ENCODE data around the gene UAP1L1. TPM values are rescaled to one million over a fixed set of nuclear protein-coding genes. Genes with fewer than 3 reads are reported as not detected.

UAP1L1 gene
- total and polyA plus RNA-seq, 2 of the 8 experiments (the other 6 are each of a cell fraction or from before 2014, with no cell fraction given), result 2.0 to 5.4 TPM

DNA sequence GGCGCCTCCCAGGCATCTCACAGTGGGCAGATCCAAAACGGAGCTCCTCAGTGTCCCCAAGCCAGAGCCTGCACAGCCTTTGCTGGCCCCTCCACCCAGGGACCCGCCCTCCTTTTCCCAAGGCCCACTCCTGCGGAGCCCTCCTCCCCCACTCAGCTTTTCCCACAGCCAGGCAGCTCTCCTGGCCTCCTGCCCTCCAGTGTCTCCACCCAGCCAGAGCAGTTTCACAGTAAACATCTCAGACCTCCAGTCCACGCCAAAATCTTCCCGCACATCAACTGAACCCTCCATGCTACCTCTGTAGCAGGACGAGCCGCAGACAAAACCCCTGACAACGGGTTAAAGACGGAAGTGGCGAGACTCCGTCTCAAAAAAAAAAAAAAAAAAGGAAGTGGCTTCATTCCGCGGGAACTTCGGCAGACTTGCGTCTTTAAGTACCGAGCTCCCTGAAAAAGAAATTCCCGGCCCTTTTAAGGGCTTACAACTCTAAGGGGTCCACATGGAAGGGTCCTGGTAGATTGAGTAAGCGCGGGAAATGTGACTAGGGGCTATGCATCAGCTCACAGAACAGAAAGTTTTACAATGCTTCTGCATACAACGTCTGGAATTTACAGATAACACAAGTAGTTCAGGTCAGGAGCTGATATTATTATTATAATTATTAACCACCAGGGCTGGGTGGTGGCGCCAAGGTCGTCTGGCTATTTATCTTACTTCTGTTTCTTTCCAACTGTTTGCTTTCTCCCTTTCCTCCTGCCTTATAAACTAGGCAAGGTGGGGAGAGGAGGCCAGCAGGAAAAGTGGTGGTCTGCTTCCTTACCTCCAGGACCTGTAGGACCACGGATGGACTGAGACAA lies 50.2 kb downstream of the UAP1L1 start:
- no peak overlapping the region; a peak in 1 of 8 replicates for H3K4me3 ChIP-seq (ENCODE audit: extremely low read depth in 1 of 4, insufficient read depth in 2 of 4, low read depth in 3 of 4, low read length in 4 of 4)
- TF ChIP-seq NRF1 (IDR thresholded peaks at IDR 0.05; ENCODE audit: low read depth, low read length), result no peak
- no peak for TF ChIP-seq TCF12 (IDR thresholded peaks at IDR 0.05; ENCODE audit: low read depth, low read length)
- TF ChIP-seq SP4 (IDR thresholded peaks at IDR 0.05; ENCODE audit: low read length), result no peak
- TF ChIP-seq ATF2 (IDR thresholded peaks at IDR 0.05; ENCODE audit: low read length), result no peak
- no peak for TF ChIP-seq RNF2 (IDR thresholded peaks at IDR 0.05; ENCODE audit: borderline replicate concordance, low read depth, low read length, missing control alignments, poor library complexity, severe bottlenecking)
- no peak for TF ChIP-seq HDAC6 (IDR thresholded peaks at IDR 0.05; ENCODE audit: low read depth, low read length)

More for the DNA sequence above, 50.2 kb downstream of the UAP1L1 start:
- no peak overlapping the region for H4K91ac ChIP-seq (replicated peaks; ENCODE audit: insufficient read length, low read length)
- WGBS, 2 experiments (ENCODE audit: extremely low coverage in 1 of 2, insufficient coverage in 1 of 2, insufficient read length in 1 of 2, insufficient replicate concordance in 2 of 2, low coverage in 1 of 2, low lambda C conversion rate in 2 of 2, missing lambda C conversion rate in 1 of 2), result 90% methylated on average over 22 of the region's 24 CpGs; no CpG with 5 or more reads in 1 of the 2 experiments
- peaks cover 0 to 6% (median 4%) of the 10 kb centered on the region in 4 experiments; a peak in 4 of 7 replicates for H3K27me3 ChIP-seq (replicated peaks in 1 of 4; ENCODE audit: control insufficient read depth in 3 of 4, extremely low read depth in 1 of 4, insufficient read depth in 3 of 4, low read length in 3 of 4)
- no peaks in the 10 kb centered on the region for H3K9me3 ChIP-seq (ENCODE audit: insufficient read depth in 2 of 2, low read depth in 1 of 2, low read length in 1 of 2)
- FAIRE-seq (no peak), DNase-seq (ENCODE audit: low read depth in 1 of 2, low spot score in 2 of 2) (no peak)
- peaks cover 2% of the 10 kb centered on the region; the same call in 1 of the 2 replicates for H3K79me1 ChIP-seq (ENCODE audit: low read depth, low read length)
- H2BK15ac ChIP-seq (ENCODE audit: low read length), result no peak overlapping the region
- H3K4me1 ChIP-seq (replicated peaks in 1 of 4; ENCODE audit: control insufficient read depth in 3 of 4, insufficient read depth in 4 of 4, low read length in 3 of 4), result peaks cover 0 to 11% (median 5%) of the 10 kb centered on the region in 4 experiments; a peak in 4 of 7 replicates
- no peak overlapping the region for H2BK5ac ChIP-seq (ENCODE audit: low read depth, low read length)
- H3K4ac ChIP-seq (replicated peaks; ENCODE audit: insufficient read length, low read depth, low read length), result no peak overlapping the region
- H2AFZ ChIP-seq (ENCODE audit: low read length), result no peak overlapping the region
- no peak overlapping the region for H2BK20ac ChIP-seq (ENCODE audit: low read length)
- no peak overlapping the region for H3K23ac ChIP-seq (ENCODE audit: insufficient read length)
- no peaks in the 10 kb centered on the region for H3K36me3 ChIP-seq (ENCODE audit: control insufficient read depth in 2 of 4, insufficient read depth in 4 of 4, low read length in 3 of 4)
- no peak overlapping the region for H3K9ac ChIP-seq (replicated peaks in 1 of 4; ENCODE audit: extremely low read depth in 1 of 4, low read depth in 3 of 4, low read length in 3 of 4)
- POLR2A ChIA-PET (ENCODE audit: partially characterized antibody), result interaction anchor here (0.6 to 1.4 kb wide), 4 partner anchors 13 to 113 kb away, joined by 3 to 5 read pairs (median 4); partner anchors contain the start of gene TMEM210
- no peaks in the 10 kb centered on the region for H4K20me1 ChIP-seq (replicated peaks in 1 of 2; ENCODE audit: control insufficient read depth in 1 of 2, insufficient read depth in 2 of 2, low read length in 2 of 2)
- H3K18ac ChIP-seq (ENCODE audit: extremely low read depth, low read length), result no peak overlapping the region
- H4K8ac ChIP-seq (ENCODE audit: extremely low read depth, insufficient read depth, low read length), result no peak overlapping the region
- no peak overlapping the region for H2BK120ac ChIP-seq (replicated peaks; ENCODE audit: low read depth, low read length)
- H3K14ac ChIP-seq (ENCODE audit: insufficient read length), result no peak overlapping the region
- H2BK12ac ChIP-seq (ENCODE audit: low read depth, low read length), result no peak overlapping the region
- H4K5ac ChIP-seq (ENCODE audit: insufficient read length, low read depth, low read length), result no peak overlapping the region
- H3K56ac ChIP-seq (replicated peaks; ENCODE audit: insufficient read length, low read depth, low read length), result no peak overlapping the region
- peaks cover 0 to 7% of the 10 kb centered on the region in 2 experiments; a peak in 1 of 4 replicates for H3K79me2 ChIP-seq (ENCODE audit: control insufficient read depth in 1 of 2, insufficient read depth in 2 of 2, low read length in 2 of 2)
- no peak overlapping the region for H3K27ac ChIP-seq (ENCODE audit: low read depth, low read length)
- H3K23me2 ChIP-seq (ENCODE audit: low read depth, low read length), result peaks cover 7% of the 10 kb centered on the region; the same call in 1 of the 2 replicates
- CTCF ChIA-PET (ENCODE audit: partially characterized antibody), result interaction anchor here (0.6 to 1.3 kb wide), 7 partner anchors 9 to 308 kb away, joined by 3 to 6 read pairs (median 4); no protein-coding TSS in a partner anchor
- no peak overlapping the region for H2AK5ac ChIP-seq (ENCODE audit: low read depth, low read length)
- peak overlapping the region in 1 of 2 experiments; percentile 97; a peak in 1 of 4 replicates for H3K4me2 ChIP-seq (ENCODE audit: insufficient read depth in 1 of 2, low read depth in 2 of 2, low read length in 2 of 2)
